GM06990 (cell line): ENCODE measurements around the gene OR5D13.

Source experiments
- DNase-seq: peaks from one replicate; pipeline ENCODE4 v3.0.0-alpha.2; 2011; ENCODE audit not compliant: insufficient read length; ENCODE audit errors: extremely low read depth
- H3K27me3 ChIP-seq: replicated peaks from 2 replicates; pipeline ENCODE4 v1.6.0; 2011; ENCODE audit warnings: low read length; ENCODE audit not compliant: control insufficient read depth, insufficient read depth
- H3K36me3 ChIP-seq: 2 replicates; pipeline ENCODE4 v1.5.1; 2011; ENCODE audit warnings: low read length; ENCODE audit not compliant: control insufficient read depth, insufficient read depth
- H3K4me3 ChIP-seq: replicated peaks from 2 replicates; pipeline ENCODE4 v1.5.1; 2011; ENCODE audit warnings: low read depth, mild to moderate bottlenecking, control low read depth, low read length
- TF ChIP-seq, protein P1 (sequence below): IDR thresholded peaks from 2 replicates; pipeline ENCODE4 v1.5.1; 2011; ENCODE audit warnings: low read length, control low read depth, mild to moderate bottlenecking, inconsistent platforms; ENCODE audit not compliant: insufficient read depth, poor library complexity, severe bottlenecking

OR5D13 gene, protein sequence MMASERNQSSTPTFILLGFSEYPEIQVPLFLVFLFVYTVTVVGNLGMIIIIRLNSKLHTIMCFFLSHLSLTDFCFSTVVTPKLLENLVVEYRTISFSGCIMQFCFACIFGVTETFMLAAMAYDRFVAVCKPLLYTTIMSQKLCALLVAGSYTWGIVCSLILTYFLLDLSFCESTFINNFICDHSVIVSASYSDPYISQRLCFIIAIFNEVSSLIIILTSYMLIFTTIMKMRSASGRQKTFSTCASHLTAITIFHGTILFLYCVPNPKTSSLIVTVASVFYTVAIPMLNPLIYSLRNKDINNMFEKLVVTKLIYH

DNA sequence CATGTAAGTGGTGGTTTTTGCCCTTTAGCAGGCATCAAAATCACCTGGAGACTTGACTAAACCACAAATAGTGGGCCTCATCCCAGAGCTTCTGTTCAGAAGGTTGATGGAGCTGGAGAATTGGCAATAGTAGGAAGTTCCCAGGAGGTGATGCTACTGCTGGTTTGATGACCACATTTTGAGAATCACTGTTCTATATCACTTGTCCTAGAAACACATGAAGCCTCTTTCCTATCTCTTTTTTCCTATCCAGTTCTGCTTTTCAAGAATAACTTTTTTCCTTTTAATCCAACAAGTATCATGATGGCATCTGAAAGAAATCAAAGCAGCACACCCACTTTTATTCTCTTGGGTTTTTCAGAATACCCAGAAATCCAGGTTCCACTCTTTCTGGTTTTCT lies at the start of gene OR5D13:
Gene OR5D13 (plus strand): TSS at position 301 of the 400 bp plus-strand sequence. CDS start 0 bp downstream, at position 301.
- Histone ChIP-seq H3K27me3 (no peaks in the 10 kb centered on the region), H3K4me3 (no peak within 1 kb of the TSS), H3K36me3 (no peaks in the 10 kb centered on the region)
- no peak for DNase-seq
- TF ChIP-seq, protein P1, sequence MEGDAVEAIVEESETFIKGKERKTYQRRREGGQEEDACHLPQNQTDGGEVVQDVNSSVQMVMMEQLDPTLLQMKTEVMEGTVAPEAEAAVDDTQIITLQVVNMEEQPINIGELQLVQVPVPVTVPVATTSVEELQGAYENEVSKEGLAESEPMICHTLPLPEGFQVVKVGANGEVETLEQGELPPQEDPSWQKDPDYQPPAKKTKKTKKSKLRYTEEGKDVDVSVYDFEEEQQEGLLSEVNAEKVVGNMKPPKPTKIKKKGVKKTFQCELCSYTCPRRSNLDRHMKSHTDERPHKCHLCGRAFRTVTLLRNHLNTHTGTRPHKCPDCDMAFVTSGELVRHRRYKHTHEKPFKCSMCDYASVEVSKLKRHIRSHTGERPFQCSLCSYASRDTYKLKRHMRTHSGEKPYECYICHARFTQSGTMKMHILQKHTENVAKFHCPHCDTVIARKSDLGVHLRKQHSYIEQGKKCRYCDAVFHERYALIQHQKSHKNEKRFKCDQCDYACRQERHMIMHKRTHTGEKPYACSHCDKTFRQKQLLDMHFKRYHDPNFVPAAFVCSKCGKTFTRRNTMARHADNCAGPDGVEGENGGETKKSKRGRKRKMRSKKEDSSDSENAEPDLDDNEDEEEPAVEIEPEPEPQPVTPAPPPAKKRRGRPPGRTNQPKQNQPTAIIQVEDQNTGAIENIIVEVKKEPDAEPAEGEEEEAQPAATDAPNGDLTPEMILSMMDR, result no peak

DNA sequence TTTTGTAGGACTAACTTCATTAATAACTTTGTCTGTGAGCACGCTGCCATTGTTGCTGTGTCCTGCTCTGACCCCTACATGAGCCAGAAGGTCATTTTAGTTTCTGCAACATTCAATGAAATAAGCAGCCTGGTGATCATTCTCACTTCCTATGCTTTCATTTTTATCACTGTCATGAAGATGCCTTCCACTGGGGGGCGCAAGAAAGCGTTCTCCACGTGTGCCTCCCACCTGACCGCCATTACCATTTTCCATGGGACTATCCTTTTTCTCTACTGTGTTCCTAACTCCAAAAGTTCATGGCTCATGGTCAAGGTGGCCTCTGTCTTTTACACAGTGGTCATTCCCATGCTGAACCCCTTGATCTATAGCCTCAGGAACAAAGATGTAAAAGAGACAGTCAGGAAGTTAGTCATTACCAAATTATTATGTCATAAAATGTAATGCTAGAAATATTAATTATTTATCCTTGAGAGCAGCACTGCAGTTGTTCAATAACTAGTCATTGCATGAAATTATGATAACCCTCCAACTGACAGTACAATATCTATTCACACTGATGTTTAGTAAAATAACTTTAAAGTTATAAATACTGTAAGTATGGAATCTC lies 46.4 kb upstream of the OR5D13 start:
- DNase-seq, result no peak
- no peaks in the 10 kb centered on the region for H3K36me3 ChIP-seq
- no peaks in the 10 kb centered on the region for H3K27me3 ChIP-seq
- H3K4me3 ChIP-seq, result no peak overlapping the region
- TF ChIP-seq, protein P1, result peak; percentile 37

DNA sequence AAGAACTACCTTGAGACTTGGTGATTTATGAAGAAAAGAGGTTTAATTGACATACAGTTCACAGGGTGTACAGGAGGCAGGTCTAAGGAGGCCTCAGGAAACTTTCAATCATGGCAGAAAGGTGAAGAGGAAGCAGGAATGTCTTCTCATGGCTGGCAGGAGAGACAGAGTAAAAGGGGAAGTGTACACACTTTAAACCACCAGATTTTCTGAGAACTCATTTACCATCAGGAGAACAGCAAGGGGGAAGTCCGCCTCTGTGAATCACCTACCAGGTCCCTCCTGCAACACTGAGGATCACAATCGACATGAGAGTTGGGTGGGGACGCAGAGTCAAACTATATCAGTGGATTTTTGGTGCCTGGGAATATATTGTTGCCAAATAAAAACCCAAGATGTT lies 40.3 kb upstream of the OR5D13 start:
- no peak for DNase-seq
- TF ChIP-seq, protein P1, result no peak
- H3K27me3 ChIP-seq, result no peaks in the 10 kb centered on the region
- H3K36me3 ChIP-seq, result no peaks in the 10 kb centered on the region
- H3K4me3 ChIP-seq, result no peak overlapping the region

DNA sequence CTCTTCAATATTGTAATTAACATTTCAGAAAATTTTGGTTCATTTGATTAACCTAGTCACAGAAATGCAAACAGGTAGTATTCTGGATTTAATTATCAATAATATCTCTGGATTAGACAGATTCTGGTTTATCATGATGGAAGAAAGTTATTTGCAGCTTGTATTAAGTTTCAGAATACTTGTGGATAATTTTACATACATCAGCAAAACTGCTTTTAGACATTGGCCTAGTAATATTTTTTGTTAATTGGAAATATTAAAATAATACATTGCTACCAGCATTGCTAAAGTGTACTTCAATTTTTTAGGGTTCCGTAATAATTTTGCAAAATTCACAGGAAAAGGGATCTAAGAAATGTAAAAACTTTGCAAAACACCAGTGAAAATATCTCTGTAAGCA lies 18.4 kb downstream of the OR5D13 start:
- Histone ChIP-seq H3K4me3 (no peak overlapping the region), H3K27me3 (no peaks in the 10 kb centered on the region)
- TF ChIP-seq, protein P1, result no peak

DNA sequence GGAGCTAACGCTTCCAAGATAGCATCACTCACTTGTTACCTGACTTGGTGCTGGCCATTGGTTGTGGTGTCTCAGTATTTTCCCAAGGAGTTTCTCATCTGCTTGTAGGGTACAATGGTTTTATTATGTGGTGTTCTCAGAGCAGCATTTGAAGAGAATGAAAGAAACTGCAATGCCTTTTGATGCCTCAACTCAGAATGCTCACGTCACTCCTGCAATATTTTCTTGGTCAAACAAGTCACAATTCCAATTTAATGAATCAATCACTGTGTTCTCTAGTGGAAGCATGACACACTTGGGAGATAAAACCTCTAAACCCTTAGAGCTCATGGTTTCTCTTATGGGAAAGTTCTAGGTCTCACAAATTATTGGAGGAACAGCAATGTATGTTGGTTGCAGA lies 20.1 kb downstream of the OR5D13 start:
- H3K36me3 ChIP-seq, result no peaks in the 10 kb centered on the region
- no peak overlapping the region for H3K4me3 ChIP-seq
- no peaks in the 10 kb centered on the region for H3K27me3 ChIP-seq
- no peak for DNase-seq
- TF ChIP-seq, protein P1, result no peak

More for the DNA sequence above, 18.4 kb downstream of the OR5D13 start:
- DNase-seq, result no peak
- H3K36me3 ChIP-seq, result no peaks in the 10 kb centered on the region
